Measurements from ENCODE around the gene KRTAP5-6. TPM values are rescaled to one million over a fixed set of nuclear protein-coding genes. Genes with fewer than 3 reads are reported as not detected.

Gene KRTAP5-6
- total RNA-seq, result not detected in 2 replicates

GRCh38 chr11:1696608-1697570 lies at the start of gene KRTAP5-6:
KRTAP5-6 (plus strand) TSS chr11:1697195; CDS start chr11:1697246, 51 bp downstream.

Other genes with a start within 250 kb of the KRTAP5-6 start
- gene MOB2, start 210.4 kb upstream of the KRTAP5-6 start, total RNA-seq, result 25.5 and 31.0 TPM in 2 replicates
- gene DUSP8, start 124.9 kb upstream of the KRTAP5-6 start, total RNA-seq, result 0.78 and 1.2 TPM in 2 replicates
- gene KRTAP5-1, start 111.9 kb upstream of the KRTAP5-6 start, total RNA-seq, result not detected in 2 replicates
- gene KRTAP5-2, start 98.9 kb upstream of the KRTAP5-6 start, total RNA-seq, result not detected in 2 replicates
- gene KRTAP5-3, start 88.7 kb upstream of the KRTAP5-6 start, total RNA-seq, result not detected in 2 replicates
- not detected in 2 replicates for gene KRTAP5-4, start 75.1 kb upstream of the KRTAP5-6 start, total RNA-seq
- gene KRTAP5-5, start 67.4 kb upstream of the KRTAP5-6 start, total RNA-seq, result not detected in 2 replicates
- gene IFITM10, start 53.4 kb downstream of the KRTAP5-6 start, total RNA-seq, result 1.9 and 2.7 TPM in 2 replicates
- 782 and 876 TPM in 2 replicates for gene CTSD, start 66.7 kb downstream of the KRTAP5-6 start, total RNA-seq
- 0.07 TPM in 2 replicates for gene SYT8, start 137.8 kb downstream of the KRTAP5-6 start, total RNA-seq
- not detected in 2 replicates for gene TNNI2, start 141.8 kb downstream of the KRTAP5-6 start, total RNA-seq
- gene LSP1, start 155.9 kb downstream of the KRTAP5-6 start, total RNA-seq, result 0.66 and 4.7 TPM in 2 replicates
- not detected in 2 replicates for gene PRR33, start 194.7 kb downstream of the KRTAP5-6 start, total RNA-seq
- 0.33 TPM in 1 of 2 replicates, not detected in the other for gene TNNT3, start 222.5 kb downstream of the KRTAP5-6 start, total RNA-seq